Measurements from ENCODE around the gene BLM.
"Not testable (repeated sequence)": the region's sequence is repeated elsewhere in the genome, so short reads cannot be mapped to it uniquely, and the experiment has no call there.

The BLM gene

DNA sequence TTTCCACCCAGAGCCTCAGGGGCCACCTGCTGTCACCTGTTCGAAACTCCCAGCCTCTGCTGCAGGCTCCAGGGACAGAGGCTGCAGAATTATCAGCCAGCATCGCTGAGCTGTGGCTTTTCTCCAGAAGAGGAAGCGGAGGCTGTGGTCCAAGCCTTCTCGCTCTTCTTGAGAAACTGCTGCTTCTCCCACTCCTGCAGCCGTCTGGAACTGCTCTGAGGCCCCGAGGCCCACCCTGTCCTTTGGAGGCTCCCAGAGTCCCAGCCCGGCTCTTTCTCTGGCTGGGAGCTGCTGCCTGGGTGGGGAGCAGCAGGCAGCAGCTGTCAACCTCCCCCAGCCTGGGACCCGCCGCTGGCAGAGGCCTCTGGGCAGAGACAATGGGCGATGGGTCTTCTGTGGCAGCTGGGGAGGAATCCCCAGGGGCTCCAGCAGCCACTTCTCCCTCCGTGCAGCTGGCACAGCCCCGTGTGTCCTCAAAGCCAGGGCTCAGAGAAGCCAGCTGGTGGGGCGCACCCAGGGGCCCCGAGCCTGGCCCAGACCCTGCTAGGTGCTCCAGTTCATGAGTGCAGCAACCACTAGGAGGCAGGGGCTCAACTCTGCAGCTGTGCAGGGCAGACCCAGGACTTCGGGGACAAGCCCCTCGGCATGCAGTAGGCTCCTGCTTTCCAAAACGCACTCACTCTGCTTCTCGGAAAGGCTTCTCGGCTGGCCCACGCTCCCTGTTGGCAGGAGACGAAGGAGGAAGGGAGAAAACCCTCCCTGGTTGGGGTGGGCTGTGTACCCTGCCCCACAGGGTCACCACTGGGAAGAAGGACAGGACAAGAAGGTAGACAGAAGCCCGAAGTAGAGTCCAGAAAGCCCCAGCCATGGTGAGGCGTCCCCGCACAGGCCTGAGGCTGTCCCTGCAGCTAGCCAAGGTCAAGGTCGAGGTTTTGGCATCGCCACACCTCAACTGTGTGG lies 101.4 kb downstream of the BLM start:
- H3K9me3 ChIP-seq (ENCODE audit: control insufficient read depth, insufficient read depth, low read length): no peaks in the 10 kb centered on the region
- H3K27me3 ChIP-seq (ENCODE audit: control insufficient read depth, insufficient read depth, low read length): no peaks in the 10 kb centered on the region
- no peak overlapping the region for H3K9ac ChIP-seq (ENCODE audit: low read depth, low read length)
- H3K4me1 ChIP-seq (ENCODE audit: control insufficient read depth, insufficient read depth, low read length): peaks cover 17% of the 10 kb centered on the region
- H3K4me3 ChIP-seq (ENCODE audit: low read depth, low read length): no peak overlapping the region
- no peaks in the 10 kb centered on the region for H3K36me3 ChIP-seq (ENCODE audit: control insufficient read depth, insufficient read depth, low read length)

DNA sequence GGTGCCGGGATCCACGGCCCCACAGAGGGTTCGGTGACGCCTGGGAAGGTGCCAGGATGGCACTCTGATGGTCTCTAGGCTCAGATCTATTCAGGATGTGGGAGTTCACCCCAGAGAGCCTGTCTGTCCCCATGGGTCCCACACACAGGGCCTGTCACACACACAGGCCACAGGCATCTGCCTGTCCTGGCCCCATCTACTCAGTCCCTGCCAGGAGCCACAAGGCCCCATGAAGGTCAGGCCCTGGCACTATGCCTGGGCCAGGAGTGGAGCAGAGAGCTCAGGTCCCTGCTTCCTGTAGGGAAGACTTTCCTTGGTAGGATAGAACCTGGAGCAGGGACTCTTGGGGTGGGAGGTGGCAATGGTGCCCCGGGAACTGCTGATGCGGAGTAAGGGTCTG lies 102.2 kb downstream of the BLM start:
- no peaks in the 10 kb centered on the region for H3K36me3 ChIP-seq (ENCODE audit: control insufficient read depth, insufficient read depth, low read length)
- H3K9me3 ChIP-seq (ENCODE audit: control insufficient read depth, insufficient read depth, low read length): no peaks in the 10 kb centered on the region
- H3K9ac ChIP-seq (ENCODE audit: low read depth, low read length): no peak overlapping the region
- no peak overlapping the region for H3K4me3 ChIP-seq (ENCODE audit: low read depth, low read length)
- no peaks in the 10 kb centered on the region for H3K27me3 ChIP-seq (ENCODE audit: control insufficient read depth, insufficient read depth, low read length)
- peaks cover 11% of the 10 kb centered on the region for H3K4me1 ChIP-seq (ENCODE audit: control insufficient read depth, insufficient read depth, low read length)

DNA sequence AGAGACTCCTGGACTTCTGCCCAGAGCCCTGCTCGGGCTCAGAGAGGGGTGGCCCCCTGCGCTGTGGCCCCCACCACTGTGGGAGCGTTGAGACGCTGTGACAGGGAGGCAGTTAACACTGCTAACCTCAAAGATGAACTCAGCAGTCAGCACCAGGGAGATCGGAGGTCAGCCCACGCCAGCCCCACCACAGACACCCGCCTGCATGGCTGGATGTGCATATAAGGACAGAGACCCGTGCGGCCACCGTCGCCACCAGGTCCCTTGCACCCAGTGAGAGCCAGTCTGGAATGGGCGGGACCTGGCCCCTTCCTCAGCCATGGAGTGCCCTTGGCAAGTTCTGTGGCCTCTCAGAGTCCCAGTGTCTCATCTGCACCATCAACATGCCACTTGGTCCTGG lies 102.7 kb downstream of the BLM start:
- no peaks in the 10 kb centered on the region for H3K9me3 ChIP-seq (ENCODE audit: control insufficient read depth, insufficient read depth, low read length)
- H3K4me1 ChIP-seq (ENCODE audit: control insufficient read depth, insufficient read depth, low read length): peaks cover 11% of the 10 kb centered on the region
- no peaks in the 10 kb centered on the region for H3K27me3 ChIP-seq (ENCODE audit: control insufficient read depth, insufficient read depth, low read length)
- no peak overlapping the region for H3K9ac ChIP-seq (ENCODE audit: low read depth, low read length)
- H3K36me3 ChIP-seq (ENCODE audit: control insufficient read depth, insufficient read depth, low read length): no peaks in the 10 kb centered on the region
- no peak overlapping the region for H3K4me3 ChIP-seq (ENCODE audit: low read depth, low read length)

DNA sequence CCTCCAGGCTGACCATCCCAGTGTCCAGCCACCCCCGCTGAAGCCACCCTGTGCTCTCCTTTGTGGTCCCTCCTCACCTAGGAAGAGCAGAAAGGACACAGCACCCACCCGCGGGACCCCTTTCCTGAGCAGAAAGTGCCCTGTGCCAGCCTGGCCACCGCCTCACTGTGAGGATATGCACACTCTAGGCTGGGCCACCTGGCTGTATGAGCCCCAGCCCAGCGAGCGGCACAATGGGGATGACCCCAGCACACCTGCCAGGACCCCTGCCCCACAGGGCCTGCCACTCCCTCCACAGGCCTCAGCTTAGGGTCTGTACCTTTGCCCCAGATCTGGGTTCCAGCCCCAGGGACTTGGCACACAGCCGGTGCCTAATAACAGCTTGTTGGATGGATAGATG lies 103.3 kb downstream of the BLM start:
- Histone ChIP-seq H3K4me1 (ENCODE audit: control insufficient read depth, insufficient read depth, low read length) (peaks cover 11% of the 10 kb centered on the region), H3K9me3 (ENCODE audit: control insufficient read depth, insufficient read depth, low read length) (no peaks in the 10 kb centered on the region), H3K4me3 (ENCODE audit: low read depth, low read length) (no peak overlapping the region), H3K9ac (ENCODE audit: low read depth, low read length) (no peak overlapping the region), H3K36me3 (ENCODE audit: control insufficient read depth, insufficient read depth, low read length) (no peaks in the 10 kb centered on the region), H3K27me3 (ENCODE audit: control insufficient read depth, insufficient read depth, low read length) (no peaks in the 10 kb centered on the region)

DNA sequence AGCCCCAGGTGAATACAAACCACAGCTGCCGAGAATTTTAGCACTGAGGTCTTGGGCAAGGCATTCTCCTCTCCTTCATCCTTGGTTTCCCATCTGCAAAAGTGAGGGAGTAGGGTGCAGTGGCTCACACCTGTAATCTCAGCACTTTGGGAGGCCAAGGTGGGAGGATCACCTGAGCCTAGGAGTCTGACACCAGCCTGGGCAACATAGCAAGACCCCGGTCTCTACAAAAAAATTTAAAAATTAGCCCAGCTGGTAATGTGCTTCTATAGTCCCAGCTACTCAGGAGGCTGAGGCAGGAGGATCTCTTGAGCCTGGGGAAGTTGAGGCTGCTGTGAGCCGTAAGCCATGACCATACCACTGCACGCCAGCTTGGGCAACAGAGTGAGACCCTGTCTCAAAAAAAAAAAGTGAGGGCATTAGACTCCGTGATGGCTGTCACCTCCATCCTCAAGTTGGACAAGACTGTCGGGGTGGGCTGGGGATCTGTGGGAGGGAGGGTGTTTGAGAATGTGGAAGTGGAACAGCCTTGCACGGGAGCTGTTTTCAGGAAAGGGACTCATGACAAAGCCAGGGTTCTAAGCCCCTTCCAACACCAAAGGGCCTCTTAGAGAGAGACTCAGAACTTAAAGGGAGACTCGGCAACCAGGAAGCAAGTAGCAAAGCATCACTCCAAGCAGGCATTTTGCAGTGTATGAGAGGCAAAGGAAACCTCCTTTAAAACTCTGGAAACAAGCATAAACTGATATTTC lies 105.2 kb downstream of the BLM start:
- Histone ChIP-seq H3K4me3 (ENCODE audit: low read depth, low read length) (no peak overlapping the region), H3K36me3 (ENCODE audit: control insufficient read depth, insufficient read depth, low read length) (no peaks in the 10 kb centered on the region), H3K4me1 (ENCODE audit: control insufficient read depth, insufficient read depth, low read length) (peaks cover 3% of the 10 kb centered on the region), H3K27me3 (ENCODE audit: control insufficient read depth, insufficient read depth, low read length) (no peaks in the 10 kb centered on the region), H3K9ac (ENCODE audit: low read depth, low read length) (no peak overlapping the region), H3K9me3 (ENCODE audit: control insufficient read depth, insufficient read depth, low read length) (no peaks in the 10 kb centered on the region)

DNA sequence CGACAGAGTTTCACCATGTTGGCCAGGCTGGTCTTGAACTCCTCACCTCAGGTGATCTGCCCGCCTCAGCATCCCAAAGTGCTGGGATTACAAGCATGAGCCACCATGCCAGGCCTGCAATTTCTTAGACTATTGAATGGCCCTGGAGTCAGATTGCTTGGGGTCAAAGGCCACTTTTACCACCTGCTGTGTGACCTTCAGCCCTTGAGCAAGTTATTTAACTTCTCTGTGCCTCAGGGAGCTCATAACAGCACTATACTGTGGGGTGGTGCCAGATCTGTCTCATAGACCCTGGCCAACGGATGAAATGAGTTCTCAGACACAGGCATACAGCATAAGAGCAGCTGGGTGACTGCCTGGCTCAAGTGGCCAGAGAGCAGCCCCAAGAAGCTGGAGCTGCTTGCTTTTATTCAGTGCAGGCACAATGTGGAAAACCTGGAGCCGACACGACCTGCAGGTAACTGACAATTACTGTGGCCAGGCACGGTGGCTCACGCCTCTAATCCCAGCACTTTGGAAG lies 106.4 kb downstream of the BLM start:
- Histone ChIP-seq H3K9ac (ENCODE audit: low read depth, low read length) (no peak overlapping the region), H3K36me3 (ENCODE audit: control insufficient read depth, insufficient read depth, low read length) (no peaks in the 10 kb centered on the region), H3K27me3 (ENCODE audit: control insufficient read depth, insufficient read depth, low read length) (no peaks in the 10 kb centered on the region), H3K9me3 (ENCODE audit: control insufficient read depth, insufficient read depth, low read length) (no peaks in the 10 kb centered on the region), H3K4me3 (ENCODE audit: low read depth, low read length) (no peak overlapping the region), H3K4me1 (ENCODE audit: control insufficient read depth, insufficient read depth, low read length) (peaks cover 2% of the 10 kb centered on the region)

DNA sequence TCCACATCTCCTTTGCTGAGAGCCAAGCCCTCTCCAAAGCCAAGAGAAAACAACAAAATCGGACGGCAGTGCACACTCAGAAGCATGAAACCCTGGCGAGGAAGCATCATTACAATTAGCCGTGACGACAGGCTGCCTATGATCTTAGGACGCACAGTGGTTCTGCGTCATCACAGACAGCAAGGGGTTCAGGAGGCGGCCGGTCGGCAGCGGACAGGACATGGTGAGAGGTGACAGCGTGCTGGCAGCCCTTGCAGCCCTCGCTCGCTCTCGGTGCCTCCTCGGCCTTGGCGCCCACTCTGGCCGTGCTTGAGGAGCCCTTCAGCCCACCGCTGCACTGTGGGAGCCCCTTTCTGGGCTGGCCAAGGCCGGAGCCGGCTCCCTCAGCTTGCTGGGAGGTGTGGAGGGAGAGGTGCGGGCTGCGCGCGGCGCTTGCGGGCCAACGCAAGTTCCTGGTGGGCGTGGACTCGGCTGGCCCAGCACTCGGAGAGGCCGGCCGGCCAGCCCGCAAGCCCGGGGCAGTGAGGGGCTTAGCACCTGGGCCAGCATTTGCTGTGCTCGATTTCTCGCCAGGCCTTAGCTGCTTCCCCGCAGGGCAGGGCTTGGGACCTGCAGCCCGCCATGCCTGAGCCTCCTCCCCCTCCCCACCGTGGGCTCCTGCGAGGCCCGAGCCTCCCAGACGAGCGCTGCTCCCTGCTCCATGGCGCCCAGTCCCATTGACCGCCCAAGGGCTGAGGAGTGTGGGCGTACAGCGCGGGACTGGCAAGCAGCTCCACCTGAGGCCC lies 108.2 kb downstream of the BLM start:
- not testable (repeated sequence) for H3K9me3 ChIP-seq (ENCODE audit: control insufficient read depth, insufficient read depth, low read length); H3K9ac ChIP-seq (ENCODE audit: low read depth, low read length); H3K4me1 ChIP-seq (ENCODE audit: control insufficient read depth, insufficient read depth, low read length); H3K4me3 ChIP-seq (ENCODE audit: low read depth, low read length); H3K36me3 ChIP-seq (ENCODE audit: control insufficient read depth, insufficient read depth, low read length); H3K27me3 ChIP-seq (ENCODE audit: control insufficient read depth, insufficient read depth, low read length)

DNA sequence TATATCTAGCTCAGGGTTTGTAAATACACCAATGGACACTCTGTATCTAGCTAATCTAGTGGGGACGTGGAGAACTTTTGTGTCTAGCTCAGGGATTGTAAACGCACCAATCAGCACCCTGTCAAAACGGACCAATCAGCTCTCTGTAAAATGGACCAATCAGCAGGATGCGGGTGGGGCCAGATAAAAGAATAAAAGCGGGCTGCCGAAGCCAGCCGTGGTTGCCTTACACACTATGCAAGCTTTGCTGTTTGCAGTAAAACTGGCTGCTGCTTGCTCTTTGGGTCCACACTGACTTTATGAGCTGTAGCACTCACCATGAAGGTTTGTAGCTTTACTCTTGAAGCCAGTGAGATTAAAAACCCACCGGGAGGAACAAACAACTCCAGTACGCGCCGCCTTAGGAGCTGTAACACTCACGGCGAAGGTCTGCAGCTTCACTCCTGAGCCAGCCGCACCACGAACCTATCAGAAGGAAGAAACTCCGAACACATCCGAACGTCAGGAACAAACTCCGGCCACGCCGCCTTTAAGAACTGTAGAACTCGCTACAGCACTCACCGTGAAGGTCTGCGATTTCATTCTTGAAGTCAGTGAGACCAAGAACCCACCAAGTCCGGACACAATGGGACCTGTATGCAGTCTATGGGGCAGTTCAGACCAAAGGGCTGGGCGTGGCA lies 109.2 kb downstream of the BLM start:
- not testable (repeated sequence) for H3K9ac ChIP-seq (ENCODE audit: low read depth, low read length); H3K4me3 ChIP-seq (ENCODE audit: low read depth, low read length); H3K4me1 ChIP-seq (ENCODE audit: control insufficient read depth, insufficient read depth, low read length); H3K9me3 ChIP-seq (ENCODE audit: control insufficient read depth, insufficient read depth, low read length); H3K27me3 ChIP-seq (ENCODE audit: control insufficient read depth, insufficient read depth, low read length); H3K36me3 ChIP-seq (ENCODE audit: control insufficient read depth, insufficient read depth, low read length)

DNA sequence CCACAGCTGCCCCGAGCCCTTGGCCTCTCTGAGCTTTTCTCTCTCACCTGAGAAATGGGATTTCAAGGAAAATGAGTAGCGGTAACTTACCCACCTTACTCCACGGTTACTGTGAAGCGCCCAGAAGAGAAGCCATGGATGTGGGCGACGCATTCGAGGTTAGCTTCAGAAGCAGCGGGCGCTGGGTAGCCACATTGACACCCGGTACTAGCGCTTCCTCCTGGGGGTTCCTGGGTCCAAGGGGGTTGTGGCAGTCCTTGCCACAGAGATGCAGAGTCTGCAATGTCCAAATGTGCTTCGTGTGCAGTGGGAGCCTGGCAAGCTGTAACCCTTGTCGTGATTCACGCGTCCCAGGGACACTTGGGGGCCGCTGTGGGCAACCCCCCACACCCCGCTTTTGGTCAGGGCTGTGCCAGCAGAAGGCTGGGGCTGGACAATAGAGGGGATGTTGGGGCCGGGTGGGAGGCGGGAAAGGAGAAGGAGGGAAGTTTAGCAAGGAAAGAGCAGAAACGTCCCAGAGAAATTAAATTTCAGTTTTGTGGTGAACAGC lies 109.8 kb downstream of the BLM start:
- no peaks in the 10 kb centered on the region for H3K9me3 ChIP-seq (ENCODE audit: control insufficient read depth, insufficient read depth, low read length)
- H3K36me3 ChIP-seq (ENCODE audit: control insufficient read depth, insufficient read depth, low read length): no peaks in the 10 kb centered on the region
- no peak overlapping the region for H3K9ac ChIP-seq (ENCODE audit: low read depth, low read length)

DNA sequence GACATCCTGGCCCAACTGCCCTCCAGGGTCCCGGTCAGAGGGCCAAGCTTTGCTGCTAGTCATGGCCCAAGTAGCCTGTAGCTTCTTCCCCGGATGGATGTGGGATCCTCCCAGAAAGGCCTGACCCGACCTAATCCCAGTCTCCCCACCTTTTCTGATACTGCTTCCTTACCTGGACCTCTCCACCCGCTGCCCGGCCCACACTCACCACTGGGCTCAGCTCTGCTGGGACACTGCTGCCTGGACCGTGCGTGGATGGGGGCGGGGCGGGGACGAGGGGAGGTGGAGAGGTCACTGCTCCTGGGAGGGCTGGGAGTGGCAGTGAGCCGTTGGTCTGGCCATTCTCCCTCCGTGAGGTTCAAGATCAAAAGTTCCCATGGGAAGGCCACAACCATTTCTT lies 111.0 kb downstream of the BLM start:
- H3K27me3 ChIP-seq (ENCODE audit: control insufficient read depth, insufficient read depth, low read length): no peaks in the 10 kb centered on the region
- H3K4me3 ChIP-seq (ENCODE audit: low read depth, low read length): no peak overlapping the region
- no peaks in the 10 kb centered on the region for H3K36me3 ChIP-seq (ENCODE audit: control insufficient read depth, insufficient read depth, low read length)
- peaks cover 2% of the 10 kb centered on the region for H3K4me1 ChIP-seq (ENCODE audit: control insufficient read depth, insufficient read depth, low read length)
- H3K9me3 ChIP-seq (ENCODE audit: control insufficient read depth, insufficient read depth, low read length): no peaks in the 10 kb centered on the region
- H3K9ac ChIP-seq (ENCODE audit: low read depth, low read length): no peak overlapping the region

More for the DNA sequence above, 109.8 kb downstream of the BLM start:
- no peaks in the 10 kb centered on the region for H3K27me3 ChIP-seq (ENCODE audit: control insufficient read depth, insufficient read depth, low read length)
- no peak overlapping the region for H3K4me3 ChIP-seq (ENCODE audit: low read depth, low read length)
- peaks cover 2% of the 10 kb centered on the region for H3K4me1 ChIP-seq (ENCODE audit: control insufficient read depth, insufficient read depth, low read length)

DNA sequence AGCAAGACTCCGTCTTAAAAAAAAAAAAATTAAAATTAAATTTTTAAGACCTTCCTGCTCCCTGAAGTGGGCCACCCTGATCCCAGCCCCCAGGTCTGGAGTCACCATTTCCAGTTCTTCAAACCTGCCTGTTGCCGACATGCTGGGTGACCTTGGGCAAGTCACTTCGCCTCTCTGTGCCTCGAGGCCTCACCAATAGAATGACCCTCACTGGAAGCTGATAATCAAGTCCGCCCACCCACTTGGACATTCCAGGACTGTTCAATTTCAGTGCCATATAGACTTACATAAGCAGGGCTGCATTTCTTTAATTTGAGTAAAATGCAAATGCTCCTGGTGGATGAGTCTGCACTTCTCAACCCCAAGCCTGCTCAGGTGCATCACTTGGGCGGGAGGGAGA lies 112.0 kb downstream of the BLM start:
- Histone ChIP-seq H3K27me3 (ENCODE audit: control insufficient read depth, insufficient read depth, low read length) (no peaks in the 10 kb centered on the region), H3K9me3 (ENCODE audit: control insufficient read depth, insufficient read depth, low read length) (no peaks in the 10 kb centered on the region), H3K9ac (ENCODE audit: low read depth, low read length) (no peak overlapping the region), H3K4me3 (ENCODE audit: low read depth, low read length) (no peak overlapping the region), H3K4me1 (ENCODE audit: control insufficient read depth, insufficient read depth, low read length) (peaks cover 3% of the 10 kb centered on the region), H3K36me3 (ENCODE audit: control insufficient read depth, insufficient read depth, low read length) (no peaks in the 10 kb centered on the region)

Measured in iPS-15b (cell line).